NCI-H2171 treated with DMSO at 0.1 percent for 48 hours (cell line): ENCODE results near the gene GLRA3.
"Not testable (repeated sequence)": the region's sequence is repeated elsewhere in the genome, so short reads cannot be mapped to it uniquely, and the experiment has no call there.

Source experiments
- DNase-seq: peaks from one replicate; lab custom pipeline; 2025; lab: John Stamatoyannopoulos, UW

Gene GLRA3

GRCh38 chr4:174810834-174811233 lies 18.2 kb downstream of the GLRA3 start:
- no peak for DNase-seq

- DNase-seq: no peak
Observed at GRCh38 chr4:174808836-174809235, 20.2 kb downstream of the GLRA3 start.

GRCh38 chr4:174808119-174808518 lies 20.9 kb downstream of the GLRA3 start:
- DNase-seq: no peak

GRCh38 chr4:174805746-174806145 lies 23.3 kb downstream of the GLRA3 start:
- DNase-seq: no peak

GRCh38 chr4:174794543-174795094 lies 34.4 kb downstream of the GLRA3 start:
- DNase-seq: no peak

- DNase-seq: no peak
Observed at GRCh38 chr4:174789657-174790056, 39.4 kb downstream of the GLRA3 start.

- DNase-seq: not testable (repeated sequence)
Observed at GRCh38 chr4:174778274-174778986, 50.6 kb downstream of the GLRA3 start.

- no peak for DNase-seq
Observed at GRCh38 chr4:174775366-174775765, 53.7 kb downstream of the GLRA3 start.

- DNase-seq: peak; percentile 24
Observed at GRCh38 chr4:174764105-174764729, 64.8 kb downstream of the GLRA3 start.

- DNase-seq: no peak
Observed at GRCh38 chr4:174763454-174764104, 65.5 kb downstream of the GLRA3 start.

GRCh38 chr4:174761451-174761850 lies 67.6 kb downstream of the GLRA3 start:
- DNase-seq: no peak

- DNase-seq: no peak
Observed at GRCh38 chr4:174757736-174758135, 71.3 kb downstream of the GLRA3 start.

- DNase-seq: no peak
Observed at GRCh38 chr4:174753021-174753420, 76.0 kb downstream of the GLRA3 start.

GRCh38 chr4:174752026-174752425 lies 77.0 kb downstream of the GLRA3 start:
- no peak for DNase-seq

- DNase-seq: no peak
Observed at GRCh38 chr4:174749091-174749490, 80.0 kb downstream of the GLRA3 start.

- DNase-seq: no peak
Observed at GRCh38 chr4:174746710-174747109, 82.3 kb downstream of the GLRA3 start.

GRCh38 chr4:174742561-174742960 lies 86.5 kb downstream of the GLRA3 start:
- DNase-seq: no peak

- no peak for DNase-seq
Observed at GRCh38 chr4:174739576-174739975, 89.5 kb downstream of the GLRA3 start.

GRCh38 chr4:174734181-174734580 lies 94.9 kb downstream of the GLRA3 start:
- no peak for DNase-seq

GRCh38 chr4:174717828-174718227 lies 111.2 kb downstream of the GLRA3 start:
- no peak for DNase-seq

GRCh38 chr4:174716986-174717770 lies 111.9 kb downstream of the GLRA3 start:
- no peak for DNase-seq
